WTC11 (cell line): Measurements from ENCODE around the gene OTOA. TPM values are rescaled to one million over a fixed set of nuclear protein-coding genes. Genes with fewer than 3 reads are reported as not detected.

ENCODE experiments used
- ATAC-seq: fragments of 200-7000 bp; cut with Tn5 transposase; 2 replicates; pipeline ENCODE4 v1.10.0; 2021; ENCODE audit warnings: mild to moderate bottlenecking, moderate library complexity
- CTCF ChIA-PET: fragments of 300-600 bp; sonication (Branson Sonifier 250); formaldehyde crosslinking; loops from one replicate; lab custom pipeline; 2021; ENCODE audit warnings: antibody characterized with exemption; lab: Charles Lee
- POLR2A ChIA-PET: fragments of 350-600 bp; sonication (Branson Sonifier 250); formaldehyde crosslinking; loops from one replicate; lab custom pipeline; 2021; ENCODE audit warnings: antibody characterized with exemption; lab: Charles Lee
- DNase-seq: peaks from one replicate; pipeline ENCODE4 v3.0.0; 2021; ENCODE audit warnings: low spot score
- H3K27ac Mint-ChIP-seq: 2 replicates; pipeline ENCODE4 v1.8.0; 2021; ENCODE audit warnings: mixed read lengths
- H3K27me3 Mint-ChIP-seq: 2 replicates; pipeline ENCODE4 v1.8.0; 2021; ENCODE audit warnings: low read depth, mild to moderate bottlenecking, moderate library complexity, mixed read lengths
- H3K36me3 Mint-ChIP-seq: 2 replicates; pipeline ENCODE4 v1.8.0; 2021; ENCODE audit warnings: mixed read lengths
- H3K4me1 Mint-ChIP-seq: 2 replicates; pipeline ENCODE4 v1.8.0; 2022; ENCODE audit warnings: mixed read lengths
- H3K4me3 Mint-ChIP-seq: 2 replicates; pipeline ENCODE4 v1.8.0; 2021; ENCODE audit warnings: mild to moderate bottlenecking, moderate library complexity, mixed read lengths
- H3K9me3 Mint-ChIP-seq: 2 replicates; pipeline ENCODE4 v1.8.0; 2021; ENCODE audit warnings: mixed read lengths
- ARID4B ChIP-seq: sonication (generic); formaldehyde crosslinking; IDR thresholded peaks from 2 replicates; pipeline ENCODE4 v1.8.0; 2023; ENCODE audit warnings: missing genetic modification reagents, mild to moderate bottlenecking, borderline replicate concordance
- ATF1 ChIP-seq: sonication (generic); formaldehyde crosslinking; IDR thresholded peaks from 2 replicates; pipeline ENCODE4 v1.8.1; 2023; ENCODE audit warnings: mild to moderate bottlenecking, moderate library complexity, missing genetic modification reagents
- ATF3 ChIP-seq: sonication (generic); formaldehyde crosslinking; conservative IDR thresholded peaks from 2 replicates; pipeline ENCODE4 v1.8.1; 2022; ENCODE audit warnings: mild to moderate bottlenecking, missing genetic modification reagents
- CBFB ChIP-seq: sonication (generic); formaldehyde crosslinking; IDR thresholded peaks from 2 replicates; pipeline ENCODE4 v1.8.1; 2022; ENCODE audit warnings: mild to moderate bottlenecking, low read depth, missing genetic modification reagents
- CTCF ChIP-seq: fragments of 200-600 bp; IDR thresholded peaks from 2 replicates; pipeline ENCODE4 v1.8.0; 2022; ENCODE audit warnings: antibody characterized with exemption
- E2F1 ChIP-seq: sonication (generic); formaldehyde crosslinking; IDR thresholded peaks from 2 replicates; pipeline ENCODE4 v1.8.0; 2022; ENCODE audit warnings: mild to moderate bottlenecking, missing genetic modification reagents
- ERG ChIP-seq: fragments of 250-450 bp; sonication (Bioruptor Pico); IDR thresholded peaks from 2 replicates; pipeline ENCODE4 v1.8.0; 2021; ENCODE audit warnings: mild to moderate bottlenecking
- FOXP1 ChIP-seq: sonication (generic); formaldehyde crosslinking; IDR thresholded peaks from 2 replicates; pipeline ENCODE4 v1.8.0; 2022; ENCODE audit warnings: missing genetic modification reagents, mild to moderate bottlenecking, moderate library complexity, borderline replicate concordance
- GTF2I ChIP-seq: fragments of 250-450 bp; sonication (Bioruptor Pico); conservative IDR thresholded peaks from 2 replicates; pipeline ENCODE4 v1.4.0; 2021; ENCODE audit warnings: mild to moderate bottlenecking
- JAZF1 ChIP-seq: fragments of 250-450 bp; sonication (Bioruptor Pico); IDR thresholded peaks from 2 replicates; pipeline ENCODE4 v1.9.0; 2021; ENCODE audit warnings: moderate library complexity, mild to moderate bottlenecking, inconsistent platforms
- JUN ChIP-seq: sonication (generic); formaldehyde crosslinking; IDR thresholded peaks from 2 replicates; pipeline ENCODE4 v1.8.0; 2023; ENCODE audit warnings: mild to moderate bottlenecking, missing genetic modification reagents
- MAX ChIP-seq: sonication (generic); formaldehyde crosslinking; IDR thresholded peaks from 2 replicates; pipeline ENCODE4 v1.8.0; 2022; ENCODE audit warnings: mild to moderate bottlenecking, missing genetic modification reagents
- NFE2L1 ChIP-seq: sonication (generic); formaldehyde crosslinking; IDR thresholded peaks from 2 replicates; pipeline ENCODE4 v1.8.1; 2023; ENCODE audit warnings: missing genetic modification reagents
- PRRX2 ChIP-seq: fragments of 250-450 bp; sonication (Bioruptor Pico); IDR thresholded peaks from 2 replicates; pipeline ENCODE4 v1.8.0; 2021; ENCODE audit warnings: mild to moderate bottlenecking
- RELA ChIP-seq: sonication (generic); formaldehyde crosslinking; IDR thresholded peaks from 2 replicates; pipeline ENCODE4 v1.8.1; 2022; ENCODE audit warnings: missing genetic modification reagents, mild to moderate bottlenecking, borderline replicate concordance
- SMAD3 ChIP-seq: sonication (generic); formaldehyde crosslinking; IDR thresholded peaks from 2 replicates; pipeline ENCODE4 v1.8.0; 2022; ENCODE audit warnings: missing genetic modification reagents, mild to moderate bottlenecking, borderline replicate concordance
- TEAD4 ChIP-seq: sonication (generic); formaldehyde crosslinking; IDR thresholded peaks from 2 replicates; pipeline ENCODE4 v1.8.0; 2022; ENCODE audit warnings: mild to moderate bottlenecking, missing genetic modification reagents
- USF1 ChIP-seq: sonication (generic); formaldehyde crosslinking; IDR thresholded peaks from 2 replicates; pipeline ENCODE4 v1.8.0; 2022; ENCODE audit warnings: mild to moderate bottlenecking, missing genetic modification reagents
- ZNF219 ChIP-seq: sonication (generic); formaldehyde crosslinking; IDR thresholded peaks from 2 replicates; pipeline ENCODE4 v1.8.0; 2023; ENCODE audit warnings: missing genetic modification reagents, mild to moderate bottlenecking, borderline replicate concordance
- ZNF423 ChIP-seq: fragments of 250-450 bp; sonication (Bioruptor Pico); IDR thresholded peaks from 2 replicates; pipeline ENCODE4 v2.1.2; 2022; ENCODE audit warnings: mild to moderate bottlenecking, moderate library complexity
- total RNA-seq: library from RNA; stranded (reverse); gene quantifications from 3 replicates; pipeline ENCODE4 v1.2.3, GENCODE V29; 2021

Gene OTOA
- total RNA-seq, 1 experiment from 2014 or later = 0.11 TPM

- Mint-ChIP-seq H3K27ac (no peak overlapping the region), H3K4me3 (no peak overlapping the region), H3K9me3 (peaks cover 9% of the 10 kb centered on the region), H3K36me3 (no peaks in the 10 kb centered on the region), H3K4me1 (no peaks in the 10 kb centered on the region), H3K27me3 (peaks cover 11% of the 10 kb centered on the region; the same call in 1 of the 2 replicates)
- ChIA-PET CTCF (interaction anchor here (0.6 to 1.7 kb wide), 29 partner anchors 8 to 456 kb away, joined by 3 to 14 read pairs (median 5); partner anchors contain the start of gene OTOA), POLR2A (no interaction called here)
- DNase-seq (peak; percentile 66), ATAC-seq (peak; percentile 44; the same call in 1 of the 2 replicates)
- TF ChIP-seq CTCF (peak; percentile 90), JAZF1 (CRISPR knock-in tag) (no peak)
These were observed 20.4 kb downstream of the OTOA start for GRCh38 chr16:21684199-21684598.

- ChIA-PET CTCF (interaction anchor here (0.8 to 1.4 kb wide), 11 partner anchors 8 to 125 kb away, joined by 4 to 14 read pairs (median 6); no protein-coding TSS in a partner anchor), POLR2A (no interaction called here)
- DNase-seq (peak; percentile 71), ATAC-seq (peak; percentile 67)
- no peaks in the 10 kb centered on the region for H3K4me1 Mint-ChIP-seq
- TF ChIP-seq USF1 (peak; percentile 45; the same call in 1 of the 2 replicates), FOXP1 (CRISPR knock-in tag) (peak; percentile 53; the same call in 1 of the 2 replicates), ZNF219 (CRISPR knock-in tag) (0 out of 2 replicates have a peak, but pooled peaks have one; percentile 34), PRRX2 (CRISPR knock-in tag) (no peak), CBFB (no peak), TEAD4 (CRISPR knock-in tag) (0 out of 2 replicates have a peak, but pooled peaks have one; percentile 36), SMAD3 (CRISPR knock-in tag) (peak; percentile 35; the same call in 1 of the 2 replicates), NFE2L1 (CRISPR knock-in tag) (0 out of 2 replicates have a peak, but pooled peaks have one; percentile 29), RELA (no peak), ARID4B (CRISPR knock-in tag) (peak; percentile 74; the same call in 1 of the 2 replicates), JUN (CRISPR knock-in tag) (peak; percentile 64; the same call in 1 of the 2 replicates), MAX (peak; percentile 28; the same call in 1 of the 2 replicates)
- TF ChIP-seq, all 79 proteins: peak for 9
- Mint-ChIP-seq H3K27me3 (peaks cover 11% of the 10 kb centered on the region; the same call in 1 of the 2 replicates), H3K4me3 (no peak overlapping the region), H3K36me3 (no peaks in the 10 kb centered on the region), H3K27ac (no peak overlapping the region), H3K9me3 (peaks cover 9% of the 10 kb centered on the region)
These were observed 21.3 kb downstream of the OTOA start for GRCh38 chr16:21685034-21685455.

GRCh38 chr16:21689107-21689506 lies 25.3 kb downstream of the OTOA start:
- Mint-ChIP-seq H3K4me3 (no peak overlapping the region), H3K27ac (no peak overlapping the region)
- TF ChIP-seq ERG (CRISPR knock-in tag) (no peak), ZNF423 (no peak), GTF2I (no peak), E2F1 (no peak), ATF1 (no peak), ATF3 (CRISPR knock-in tag) (no peak), FOXP1 (CRISPR knock-in tag) (no peak)

More at GRCh38 chr16:21689107-21689506, 25.3 kb downstream of the OTOA start:
- ChIA-PET POLR2A (no interaction called here), CTCF (no interaction called here)
- Mint-ChIP-seq H3K9me3 (peaks cover 14% of the 10 kb centered on the region), H3K4me1 (no peaks in the 10 kb centered on the region), H3K27me3 (peaks cover 12% of the 10 kb centered on the region; the same call in 1 of the 2 replicates), H3K36me3 (no peaks in the 10 kb centered on the region)
- ATAC-seq (no peak), DNase-seq (no peak)
